Measurements from ENCODE around the gene C1RL.

The C1RL gene

GRCh38 chr12:7072554-7072953 lies 36.5 kb downstream of the C1RL start:
- Histone ChIP-seq H3K27me3 (ENCODE audit: control insufficient read depth, insufficient read depth, low read length) (no peaks in the 10 kb centered on the region), H3K4me3 (ENCODE audit: low read depth, low read length) (no peak overlapping the region), H3K9ac (ENCODE audit: low read depth, low read length) (no peak overlapping the region)

GRCh38 chr12:7072035-7072434 lies 37.0 kb downstream of the C1RL start:
- H3K27ac ChIP-seq (ENCODE audit: low read depth, low read length) = no peak overlapping the region

More at GRCh38 chr12:7072554-7072953, 36.5 kb downstream of the C1RL start:
- Histone ChIP-seq H3K9me3 (ENCODE audit: control insufficient read depth, insufficient read depth, low read length) (no peaks in the 10 kb centered on the region), H3K4me1 (ENCODE audit: control insufficient read depth, insufficient read depth, low read length) (no peaks in the 10 kb centered on the region), H3K27ac (ENCODE audit: low read depth, low read length) (no peak overlapping the region), H3K36me3 (ENCODE audit: control insufficient read depth, insufficient read depth, low read length) (no peaks in the 10 kb centered on the region)

GRCh38 chr12:7069386-7069785 lies 39.6 kb downstream of the C1RL start:
- no peaks in the 10 kb centered on the region for H3K27me3 ChIP-seq (ENCODE audit: control insufficient read depth, insufficient read depth, low read length)

More at GRCh38 chr12:7072035-7072434, 37.0 kb downstream of the C1RL start:
- no peak overlapping the region for H3K9ac ChIP-seq (ENCODE audit: low read depth, low read length)
- no peaks in the 10 kb centered on the region for H3K9me3 ChIP-seq (ENCODE audit: control insufficient read depth, insufficient read depth, low read length)
- no peaks in the 10 kb centered on the region for H3K4me1 ChIP-seq (ENCODE audit: control insufficient read depth, insufficient read depth, low read length)
- H3K27me3 ChIP-seq (ENCODE audit: control insufficient read depth, insufficient read depth, low read length) = no peaks in the 10 kb centered on the region
- H3K36me3 ChIP-seq (ENCODE audit: control insufficient read depth, insufficient read depth, low read length) = no peaks in the 10 kb centered on the region
- H3K4me3 ChIP-seq (ENCODE audit: low read depth, low read length) = no peak overlapping the region

GRCh38 chr12:7068994-7069346 lies 40.0 kb downstream of the C1RL start:
- Histone ChIP-seq H3K4me3 (ENCODE audit: low read depth, low read length) (no peak overlapping the region), H3K9me3 (ENCODE audit: control insufficient read depth, insufficient read depth, low read length) (no peaks in the 10 kb centered on the region), H3K4me1 (ENCODE audit: control insufficient read depth, insufficient read depth, low read length) (no peaks in the 10 kb centered on the region), H3K27ac (ENCODE audit: low read depth, low read length) (no peak overlapping the region), H3K36me3 (ENCODE audit: control insufficient read depth, insufficient read depth, low read length) (no peaks in the 10 kb centered on the region), H3K9ac (ENCODE audit: low read depth, low read length) (no peak overlapping the region), H3K27me3 (ENCODE audit: control insufficient read depth, insufficient read depth, low read length) (no peaks in the 10 kb centered on the region)

More at GRCh38 chr12:7069386-7069785, 39.6 kb downstream of the C1RL start:
- Histone ChIP-seq H3K9me3 (ENCODE audit: control insufficient read depth, insufficient read depth, low read length) (no peaks in the 10 kb centered on the region), H3K4me3 (ENCODE audit: low read depth, low read length) (no peak overlapping the region), H3K9ac (ENCODE audit: low read depth, low read length) (no peak overlapping the region), H3K36me3 (ENCODE audit: control insufficient read depth, insufficient read depth, low read length) (no peaks in the 10 kb centered on the region), H3K27ac (ENCODE audit: low read depth, low read length) (no peak overlapping the region), H3K4me1 (ENCODE audit: control insufficient read depth, insufficient read depth, low read length) (no peaks in the 10 kb centered on the region)

GRCh38 chr12:7068240-7068993 lies 40.6 kb downstream of the C1RL start:
- Histone ChIP-seq H3K4me1 (ENCODE audit: control insufficient read depth, insufficient read depth, low read length) (no peaks in the 10 kb centered on the region), H3K9ac (ENCODE audit: low read depth, low read length) (no peak overlapping the region), H3K36me3 (ENCODE audit: control insufficient read depth, insufficient read depth, low read length) (no peaks in the 10 kb centered on the region), H3K9me3 (ENCODE audit: control insufficient read depth, insufficient read depth, low read length) (no peaks in the 10 kb centered on the region), H3K4me3 (ENCODE audit: low read depth, low read length) (no peak overlapping the region), H3K27ac (ENCODE audit: low read depth, low read length) (no peak overlapping the region), H3K27me3 (ENCODE audit: control insufficient read depth, insufficient read depth, low read length) (no peaks in the 10 kb centered on the region)

- no peak overlapping the region for H3K4me3 ChIP-seq (ENCODE audit: low read depth, low read length)
- no peaks in the 10 kb centered on the region for H3K9me3 ChIP-seq (ENCODE audit: control insufficient read depth, insufficient read depth, low read length)
- H3K27me3 ChIP-seq (ENCODE audit: control insufficient read depth, insufficient read depth, low read length) = no peaks in the 10 kb centered on the region
- H3K36me3 ChIP-seq (ENCODE audit: control insufficient read depth, insufficient read depth, low read length) = no peaks in the 10 kb centered on the region
- no peaks in the 10 kb centered on the region for H3K4me1 ChIP-seq (ENCODE audit: control insufficient read depth, insufficient read depth, low read length)
- no peak overlapping the region for H3K9ac ChIP-seq (ENCODE audit: low read depth, low read length)
- no peak overlapping the region for H3K27ac ChIP-seq (ENCODE audit: low read depth, low read length)
These were observed 41.9 kb downstream of the C1RL start for GRCh38 chr12:7067096-7067495.

- no peaks in the 10 kb centered on the region for H3K27me3 ChIP-seq (ENCODE audit: control insufficient read depth, insufficient read depth, low read length)
- no peaks in the 10 kb centered on the region for H3K36me3 ChIP-seq (ENCODE audit: control insufficient read depth, insufficient read depth, low read length)
- no peak overlapping the region for H3K9ac ChIP-seq (ENCODE audit: low read depth, low read length)
- no peak overlapping the region for H3K27ac ChIP-seq (ENCODE audit: low read depth, low read length)
- H3K4me3 ChIP-seq (ENCODE audit: low read depth, low read length) = no peak overlapping the region
- H3K4me1 ChIP-seq (ENCODE audit: control insufficient read depth, insufficient read depth, low read length) = no peaks in the 10 kb centered on the region
- H3K9me3 ChIP-seq (ENCODE audit: control insufficient read depth, insufficient read depth, low read length) = no peaks in the 10 kb centered on the region
These were observed 42.4 kb downstream of the C1RL start for GRCh38 chr12:7066596-7066995.

- Histone ChIP-seq H3K4me3 (ENCODE audit: low read depth, low read length) (no peak overlapping the region), H3K9me3 (ENCODE audit: control insufficient read depth, insufficient read depth, low read length) (no peaks in the 10 kb centered on the region), H3K9ac (ENCODE audit: low read depth, low read length) (no peak overlapping the region), H3K27me3 (ENCODE audit: control insufficient read depth, insufficient read depth, low read length) (no peaks in the 10 kb centered on the region), H3K36me3 (ENCODE audit: control insufficient read depth, insufficient read depth, low read length) (no peaks in the 10 kb centered on the region), H3K27ac (ENCODE audit: low read depth, low read length) (no peak overlapping the region), H3K4me1 (ENCODE audit: control insufficient read depth, insufficient read depth, low read length) (peaks cover 9% of the 10 kb centered on the region)
These were observed 43.9 kb downstream of the C1RL start for GRCh38 chr12:7065073-7065623.

GRCh38 chr12:7064516-7064915 lies 44.5 kb downstream of the C1RL start:
- H3K4me3 ChIP-seq (ENCODE audit: low read depth, low read length) = no peak overlapping the region
- no peaks in the 10 kb centered on the region for H3K36me3 ChIP-seq (ENCODE audit: control insufficient read depth, insufficient read depth, low read length)
- H3K27ac ChIP-seq (ENCODE audit: low read depth, low read length) = no peak overlapping the region
- H3K4me1 ChIP-seq (ENCODE audit: control insufficient read depth, insufficient read depth, low read length) = peaks cover 9% of the 10 kb centered on the region
- H3K9ac ChIP-seq (ENCODE audit: low read depth, low read length) = no peak overlapping the region
- H3K9me3 ChIP-seq (ENCODE audit: control insufficient read depth, insufficient read depth, low read length) = no peaks in the 10 kb centered on the region
- no peaks in the 10 kb centered on the region for H3K27me3 ChIP-seq (ENCODE audit: control insufficient read depth, insufficient read depth, low read length)

- Histone ChIP-seq H3K9me3 (ENCODE audit: control insufficient read depth, insufficient read depth, low read length) (no peaks in the 10 kb centered on the region), H3K27me3 (ENCODE audit: control insufficient read depth, insufficient read depth, low read length) (no peaks in the 10 kb centered on the region), H3K9ac (ENCODE audit: low read depth, low read length) (no peak overlapping the region), H3K4me1 (ENCODE audit: control insufficient read depth, insufficient read depth, low read length) (peaks cover 9% of the 10 kb centered on the region), H3K27ac (ENCODE audit: low read depth, low read length) (no peak overlapping the region), H3K4me3 (ENCODE audit: low read depth, low read length) (no peak overlapping the region), H3K36me3 (ENCODE audit: control insufficient read depth, insufficient read depth, low read length) (no peaks in the 10 kb centered on the region)
These were observed 47.4 kb downstream of the C1RL start for GRCh38 chr12:7061596-7061995.

- Histone ChIP-seq H3K4me3 (ENCODE audit: low read depth, low read length) (no peak overlapping the region), H3K4me1 (ENCODE audit: control insufficient read depth, insufficient read depth, low read length) (peaks cover 9% of the 10 kb centered on the region), H3K27ac (ENCODE audit: low read depth, low read length) (no peak overlapping the region), H3K9me3 (ENCODE audit: control insufficient read depth, insufficient read depth, low read length) (no peaks in the 10 kb centered on the region), H3K27me3 (ENCODE audit: control insufficient read depth, insufficient read depth, low read length) (no peaks in the 10 kb centered on the region), H3K36me3 (ENCODE audit: control insufficient read depth, insufficient read depth, low read length) (no peaks in the 10 kb centered on the region), H3K9ac (ENCODE audit: low read depth, low read length) (no peak overlapping the region; the same call in 1 of the 2 replicates)
These were observed 47.9 kb downstream of the C1RL start for GRCh38 chr12:7061138-7061537.

Data from HUES48 (cell line).